DMS 273 (cell line): ENCODE data around the gene NRN1L.

Experiments used
- DNase-seq: peaks from one replicate; lab custom pipeline; 2025; ENCODE audit not compliant: unreplicated experiment; lab: John Stamatoyannopoulos, UW

The NRN1L gene

DNA sequence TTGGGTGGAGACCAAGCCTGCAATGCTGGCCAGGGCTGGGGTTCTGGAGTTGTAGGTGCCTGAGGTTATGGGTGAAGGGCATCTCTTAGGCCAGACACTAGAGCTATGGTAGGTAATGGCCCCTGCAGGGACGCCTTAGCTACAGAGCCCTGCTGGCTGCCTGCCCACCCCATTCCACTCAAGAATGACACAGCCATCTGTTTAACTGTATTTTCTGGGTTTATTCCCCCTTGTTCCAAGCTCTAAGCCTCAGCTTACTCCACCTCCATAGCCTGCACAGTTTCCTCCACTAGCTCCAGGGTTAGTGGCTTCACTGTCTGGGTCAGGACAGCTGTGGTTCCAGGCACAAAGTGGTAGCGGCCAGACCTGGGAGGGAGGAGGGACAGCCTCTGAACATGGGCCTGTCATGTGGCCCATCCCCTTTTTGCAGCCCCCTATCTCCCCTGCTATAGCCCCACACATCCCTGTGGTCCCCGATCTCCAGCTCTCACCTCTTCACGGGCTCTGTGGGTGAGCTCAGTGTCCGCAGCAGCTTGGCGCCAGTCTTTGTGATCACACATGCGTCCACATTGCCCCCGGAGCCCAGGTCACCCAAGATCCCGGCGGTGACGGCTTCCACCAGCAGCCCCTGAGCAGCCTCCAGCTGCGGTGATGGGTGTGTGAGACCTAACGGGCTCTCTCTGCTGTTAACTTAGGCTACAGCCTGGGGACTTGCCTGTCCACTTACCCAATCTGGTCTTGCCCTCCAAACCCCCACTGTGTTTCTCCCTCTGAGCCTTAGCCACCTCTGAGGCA, 49.8 kb downstream of the NRN1L start:
- peak; percentile 69 for DNase-seq

DNA sequence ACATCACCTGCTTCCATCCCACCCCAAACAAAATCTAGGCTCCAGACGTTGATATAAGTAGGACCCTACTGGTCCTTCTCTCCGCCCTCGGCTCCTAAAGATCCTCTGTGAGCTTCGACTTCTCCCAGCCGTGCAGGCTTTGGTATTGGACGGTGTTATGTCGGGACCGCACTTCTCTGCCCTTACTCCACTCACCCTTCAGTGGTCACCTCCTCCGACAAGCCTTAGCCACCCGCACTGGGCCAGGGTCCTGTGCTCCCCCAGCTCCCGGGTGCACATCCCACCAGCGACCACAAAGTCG, 50.4 kb downstream of the NRN1L start:
- peak; percentile 68 for DNase-seq

DNA sequence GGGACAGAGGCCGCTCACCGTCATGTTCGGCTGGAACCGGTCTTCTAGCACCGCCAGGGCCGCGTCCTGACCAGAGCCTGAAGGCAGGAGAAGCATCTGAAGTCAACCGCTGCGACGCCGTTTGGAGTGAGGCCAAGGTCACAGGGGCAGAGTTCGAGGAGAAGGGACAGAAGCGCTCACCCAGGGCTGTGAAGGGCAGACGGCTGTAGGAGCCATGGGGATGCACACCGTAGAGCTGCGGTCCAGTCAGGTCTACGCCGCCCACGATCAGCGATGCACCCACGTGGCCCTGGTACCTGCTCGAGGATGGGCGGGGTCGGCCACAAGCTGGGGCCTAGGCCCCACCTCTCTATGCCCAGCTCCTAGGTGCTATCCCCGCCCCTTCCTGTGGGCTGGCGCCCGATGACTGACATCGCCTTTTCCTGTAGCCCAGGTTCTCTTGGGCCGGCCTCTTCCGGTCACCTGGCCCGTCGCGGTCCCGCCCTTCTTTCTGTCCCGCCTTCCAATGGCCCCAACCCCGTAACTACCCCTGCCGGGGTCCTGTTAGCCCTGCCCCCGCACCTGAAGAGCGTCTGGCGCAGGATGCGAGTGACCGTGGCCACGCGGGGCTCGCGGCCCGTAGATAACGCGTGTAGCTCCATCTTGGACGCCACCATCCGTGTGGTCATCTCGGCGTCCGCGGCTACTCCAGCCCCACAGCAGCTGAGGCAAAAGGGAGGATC, 50.9 kb downstream of the NRN1L start:
- DNase-seq = peak; percentile 99
